Stimulated activated CD8-positive, alpha-beta memory T cell treated with anti-CD3 and anti-CD28 coated beads, Interleukin-12 subunit alpha, Interleukin-12 subunit beta, amount 100 ng/mL, for 4 hours (primary cell): Measurements from ENCODE around the gene GRIN3B.
A peak's percentile ranks its signal among the peaks of the same experiment; 100 is the strongest.

Experiments
- DNase-seq: peaks from one replicate; pipeline ENCODE4 v3.0.0-alpha.2; 2020; ENCODE audit warnings: low read depth

Gene GRIN3B

GRCh38 chr19:991174-991931 lies 8.9 kb upstream of the GRIN3B start:
- DNase-seq: no peak

- DNase-seq: no peak
Measured at GRCh38 chr19:991932-992669, 8.1 kb upstream of the GRIN3B start.

GRCh38 chr19:992670-993055 lies 7.6 kb upstream of the GRIN3B start:
- DNase-seq: no peak

DNA sequence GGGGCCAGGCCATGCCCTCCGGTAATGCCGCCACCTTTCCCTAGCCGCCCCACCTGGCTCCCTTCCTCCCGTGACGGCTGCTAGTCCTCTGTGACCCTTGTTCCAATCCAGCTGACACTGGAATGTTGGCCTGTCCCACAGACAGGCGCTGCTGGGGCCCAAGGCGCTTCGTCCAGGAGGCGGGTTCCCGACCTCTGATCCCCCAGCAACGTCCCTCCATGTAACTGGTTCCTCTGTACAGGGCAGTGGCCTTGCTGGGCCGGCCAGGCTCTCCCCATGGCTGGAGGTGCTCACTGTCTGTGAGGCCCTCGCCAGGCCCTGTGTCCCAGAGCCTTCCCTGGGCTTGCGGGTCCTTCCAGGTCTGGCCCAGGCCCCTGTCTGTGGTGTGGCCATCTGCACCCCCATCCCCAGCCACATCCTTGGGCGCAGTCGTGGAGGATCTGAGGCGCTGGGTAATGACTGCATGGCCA lies 6.8 kb upstream of the GRIN3B start:
- no peak for DNase-seq

DNA sequence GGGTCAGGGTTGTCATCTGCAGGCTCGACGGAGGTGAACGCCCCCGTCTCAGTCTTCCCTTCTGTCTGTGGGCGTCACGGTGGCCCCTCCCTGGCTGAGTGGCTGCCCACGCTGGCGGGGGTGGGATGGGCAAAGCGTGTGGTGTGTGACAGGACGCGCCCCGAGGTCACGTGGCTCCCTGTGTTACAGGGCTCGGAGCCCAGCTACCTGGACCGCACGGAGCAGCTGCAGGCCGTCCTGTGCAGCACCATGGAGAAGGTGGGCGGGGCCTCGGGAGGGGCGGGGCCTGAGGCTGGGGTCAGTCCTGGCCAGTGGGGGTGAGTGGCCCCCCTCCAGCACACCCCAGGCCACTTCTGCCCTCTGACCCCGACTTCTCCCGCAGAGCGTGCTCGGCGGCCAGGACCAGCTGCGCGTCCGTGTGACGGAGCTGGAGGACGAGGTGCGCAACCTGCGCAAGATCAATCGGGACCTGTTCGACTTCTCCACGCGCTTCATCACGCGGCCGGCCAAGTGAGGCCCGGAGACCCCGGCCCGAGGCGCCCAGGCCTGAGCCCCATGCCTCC lies 6.3 kb upstream of the GRIN3B start:
- DNase-seq: no peak

- DNase-seq: no peak
Measured at GRCh38 chr19:994516-994915, 5.7 kb upstream of the GRIN3B start.

GRCh38 chr19:995051-995827 lies 5.0 kb upstream of the GRIN3B start:
- DNase-seq: no peak

- DNase-seq: peak; percentile 66
Measured at GRCh38 chr19:996051-996838, 4.0 kb upstream of the GRIN3B start.

- DNase-seq: no peak
Measured at GRCh38 chr19:998064-998463, 2.2 kb upstream of the GRIN3B start.

DNA sequence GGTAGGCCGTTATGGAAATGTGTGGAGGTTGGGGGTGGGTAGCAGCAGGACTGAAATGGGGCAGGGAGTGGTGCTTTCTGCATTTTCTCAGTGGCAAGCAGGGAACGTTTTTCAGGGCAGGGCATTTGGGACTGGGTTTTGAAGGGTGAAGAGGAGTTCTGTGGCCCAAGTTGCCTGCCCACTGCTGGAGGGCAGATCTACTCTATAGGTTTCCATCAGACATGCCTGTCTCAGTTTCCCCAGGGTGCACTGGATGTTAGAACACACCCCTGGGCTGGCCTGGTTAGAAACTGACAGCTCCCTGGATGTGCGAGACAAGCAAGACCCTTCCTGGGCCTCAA lies 870 bp upstream of the GRIN3B start:
- DNase-seq: no peak

DNA sequence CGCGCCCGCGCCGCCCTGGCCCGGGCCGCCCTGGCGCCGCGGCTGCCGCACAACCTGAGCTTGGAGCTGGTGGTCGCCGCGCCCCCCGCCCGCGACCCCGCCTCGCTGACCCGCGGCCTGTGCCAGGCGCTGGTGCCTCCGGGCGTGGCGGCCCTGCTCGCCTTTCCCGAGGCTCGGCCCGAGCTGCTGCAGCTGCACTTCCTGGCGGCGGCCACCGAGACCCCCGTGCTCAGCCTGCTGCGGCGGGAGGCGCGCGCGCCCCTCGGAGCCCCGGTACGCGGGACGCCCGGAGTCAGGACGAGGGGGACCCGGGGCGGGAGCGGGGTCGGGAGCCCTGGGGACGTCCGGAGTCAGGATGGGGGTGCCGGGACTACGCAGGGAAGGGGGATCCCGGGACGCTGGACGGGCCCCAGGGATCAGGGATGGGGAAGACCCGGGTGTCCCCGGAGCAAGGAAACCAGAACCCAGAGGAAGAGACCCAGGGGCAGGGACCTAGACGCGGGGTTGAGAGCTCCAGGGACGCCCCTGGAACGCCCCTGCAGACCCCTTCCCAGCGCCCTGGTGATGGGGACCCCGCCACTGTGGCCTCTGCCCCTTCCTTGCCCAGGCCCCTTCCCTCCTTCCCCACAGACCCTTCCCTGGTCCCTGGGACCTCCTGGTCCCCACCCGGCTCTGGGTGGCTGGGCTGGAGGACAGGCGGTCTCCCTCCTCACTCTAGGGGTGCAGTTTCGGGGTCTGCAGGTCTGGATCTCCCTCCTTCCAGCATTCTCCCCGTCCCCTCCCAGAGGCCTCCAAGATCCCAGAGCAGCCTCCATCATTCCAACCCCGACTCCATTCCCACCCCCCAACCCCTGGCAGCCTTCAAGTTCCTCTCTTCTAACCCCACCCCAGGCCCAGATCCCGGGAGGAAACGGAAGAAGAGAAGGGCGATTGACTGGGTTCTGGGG lies 645 bp downstream of the GRIN3B start:
- DNase-seq: no peak

GRCh38 chr19:1001538-1002166 lies 1.4 kb downstream of the GRIN3B start:
- peak; percentile 49 for DNase-seq

- no peak for DNase-seq
Measured at GRCh38 chr19:1002600-1002999, 2.4 kb downstream of the GRIN3B start.

GRCh38 chr19:1003283-1003682 lies 3.1 kb downstream of the GRIN3B start:
- DNase-seq: no peak

GRCh38 chr19:1004204-1004802 lies 4.1 kb downstream of the GRIN3B start:
- no peak for DNase-seq

DNA sequence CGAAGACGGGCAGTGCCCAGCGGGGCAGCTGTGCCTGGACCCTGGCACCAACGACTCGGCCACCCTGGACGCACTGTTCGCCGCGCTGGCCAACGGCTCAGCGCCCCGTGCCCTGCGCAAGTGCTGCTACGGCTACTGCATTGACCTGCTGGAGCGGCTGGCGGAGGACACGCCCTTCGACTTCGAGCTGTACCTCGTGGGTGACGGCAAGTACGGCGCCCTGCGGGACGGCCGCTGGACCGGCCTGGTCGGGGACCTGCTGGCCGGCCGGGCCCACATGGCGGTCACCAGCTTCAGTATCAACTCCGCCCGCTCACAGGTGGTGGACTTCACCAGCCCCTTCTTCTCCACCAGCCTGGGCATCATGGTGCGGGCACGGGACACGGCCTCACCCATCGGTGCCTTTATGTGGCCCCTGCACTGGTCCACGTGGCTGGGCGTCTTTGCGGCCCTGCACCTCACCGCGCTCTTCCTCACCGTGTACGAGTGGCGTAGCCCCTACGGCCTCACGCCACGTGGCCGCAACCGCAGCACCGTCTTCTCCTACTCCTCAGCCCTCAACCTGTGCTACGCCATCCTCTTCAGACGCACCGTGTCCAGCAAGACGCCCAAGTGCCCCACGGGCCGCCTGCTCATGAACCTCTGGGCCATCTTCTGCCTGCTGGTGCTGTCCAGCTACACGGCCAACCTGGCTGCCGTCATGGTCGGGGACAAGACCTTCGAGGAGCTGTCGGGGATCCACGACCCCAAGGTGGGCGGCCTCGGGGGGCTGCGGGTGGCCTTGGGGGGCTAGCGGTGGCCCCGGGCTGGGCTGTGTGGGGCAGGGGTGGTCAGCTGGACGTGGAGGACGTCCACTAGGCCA lies 4.8 kb downstream of the GRIN3B start:
- DNase-seq: no peak

- no peak for DNase-seq
Measured at GRCh38 chr19:1006711-1007398, 6.6 kb downstream of the GRIN3B start.
